ENCODE results near the gene CNTNAP4. TPM values are rescaled to one million over a fixed set of nuclear protein-coding genes. Genes with fewer than 3 reads are reported as not detected.

CNTNAP4 gene
- polyA plus RNA-seq, 3 donors = not detected

GRCh38 chr16:76343769-76344168 is 66.6 kb downstream of the CNTNAP4 start:
- Mint-ChIP-seq H3K9me3 (peaks cover 0 to 4% (median 0%) of the 10 kb centered on the region in 7 donors), H3K27ac (no peak overlapping the region), H3K27me3 (ENCODE audit: low read depth in 3 of 3) (peaks cover 0 to 2% (median 0%) of the 10 kb centered on the region in 3 donors), H3K36me3 (no peaks in the 10 kb centered on the region), H3K4me3 (no peak overlapping the region), H3K4me1 (no peaks in the 10 kb centered on the region)
- no peaks in the 10 kb centered on the region for H3K27me3 ChIP-seq (ENCODE audit: control insufficient read depth in 2 of 2, insufficient read depth in 2 of 2, low read length in 2 of 2)
- H3K36me3 ChIP-seq (replicated peaks in 1 of 2; ENCODE audit: control insufficient read depth in 1 of 2, insufficient read depth in 2 of 2, low read length in 2 of 2) = no peaks in the 10 kb centered on the region
- H3K4me3 ChIP-seq (replicated peaks in 1 of 3; ENCODE audit: low read depth in 2 of 3, low read length in 3 of 3) = no peak overlapping the region
- H2AFZ ChIP-seq (ENCODE audit: insufficient read depth, low read depth, low read length, poor library complexity, severe bottlenecking) = no peak overlapping the region
- H3K27ac ChIP-seq (ENCODE audit: low read depth in 1 of 2, low read length in 2 of 2) = no peak overlapping the region
- no peak for DNase-seq
- intact Hi-C loops (cut with micrococcal nuclease) = no loop called here
- no CpG with 5 or more reads among the region's 3 CpGs for WGBS (ENCODE audit: insufficient coverage)
- TF ChIP-seq CTCF (IDR thresholded peaks at IDR 0.05) = no peak
- no peaks in the 10 kb centered on the region for H3K79me2 ChIP-seq (ENCODE audit: insufficient read depth, low read length)
- H3K4me2 ChIP-seq (replicated peaks; ENCODE audit: extremely low read depth, low read length, poor library complexity, severe bottlenecking) = no peak overlapping the region
- no peaks in the 10 kb centered on the region for H3K4me1 ChIP-seq (ENCODE audit: control insufficient read depth in 1 of 2, insufficient read depth in 2 of 2, low read length in 2 of 2)
- no peak overlapping the region for H3K9ac ChIP-seq (ENCODE audit: insufficient read depth, low read length, poor library complexity, severe bottlenecking)
- no peaks in the 10 kb centered on the region for H4K20me1 ChIP-seq (ENCODE audit: insufficient read depth, low read length)
- no peaks in the 10 kb centered on the region for H3K9me3 ChIP-seq (replicated peaks in 1 of 2; ENCODE audit: control insufficient read depth in 1 of 2, insufficient read depth in 1 of 2, low read length in 2 of 2)

GRCh38 chr16:76345163-76345661 is 68.0 kb downstream of the CNTNAP4 start:
- intact Hi-C loops (cut with micrococcal nuclease) = no loop called here
- WGBS (ENCODE audit: insufficient coverage) = no CpG with 5 or more reads among the region's 3 CpGs
- Histone ChIP-seq H3K27me3 (ENCODE audit: control insufficient read depth in 2 of 2, insufficient read depth in 2 of 2, low read length in 2 of 2) (no peaks in the 10 kb centered on the region), H4K20me1 (ENCODE audit: insufficient read depth, low read length) (no peaks in the 10 kb centered on the region), H3K36me3 (replicated peaks in 1 of 2; ENCODE audit: control insufficient read depth in 1 of 2, insufficient read depth in 2 of 2, low read length in 2 of 2) (no peaks in the 10 kb centered on the region), H3K9ac (ENCODE audit: insufficient read depth, low read length, poor library complexity, severe bottlenecking) (no peak overlapping the region), H2AFZ (ENCODE audit: insufficient read depth, low read depth, low read length, poor library complexity, severe bottlenecking) (no peak overlapping the region), H3K4me1 (ENCODE audit: control insufficient read depth in 1 of 2, insufficient read depth in 2 of 2, low read length in 2 of 2) (no peaks in the 10 kb centered on the region), H3K9me3 (replicated peaks in 1 of 2; ENCODE audit: control insufficient read depth in 1 of 2, insufficient read depth in 1 of 2, low read length in 2 of 2) (no peaks in the 10 kb centered on the region), H3K79me2 (ENCODE audit: insufficient read depth, low read length) (no peaks in the 10 kb centered on the region), H3K27ac (ENCODE audit: low read depth in 1 of 2, low read length in 2 of 2) (no peak overlapping the region), H3K4me3 (replicated peaks in 1 of 3; ENCODE audit: low read depth in 2 of 3, low read length in 3 of 3) (no peak overlapping the region), H3K4me2 (replicated peaks; ENCODE audit: extremely low read depth, low read length, poor library complexity, severe bottlenecking) (no peak overlapping the region)
- DNase-seq = no peak
- no peaks in the 10 kb centered on the region for H3K36me3 Mint-ChIP-seq
- peaks cover 0 to 4% (median 0%) of the 10 kb centered on the region in 7 donors for H3K9me3 Mint-ChIP-seq
- H3K4me1 Mint-ChIP-seq = no peaks in the 10 kb centered on the region
- no peak overlapping the region for H3K4me3 Mint-ChIP-seq
- TF ChIP-seq CTCF (IDR thresholded peaks at IDR 0.05) = no peak
- H3K27ac Mint-ChIP-seq = no peak overlapping the region
- peaks cover 0 to 2% (median 0%) of the 10 kb centered on the region in 3 donors for H3K27me3 Mint-ChIP-seq (ENCODE audit: low read depth in 3 of 3)

Data from CD14-positive monocyte (primary cell).